Stimulated activated CD8-positive, alpha-beta memory T cell treated with anti-CD3 and anti-CD28 coated beads, Interleukin-7, amount 100 ng/mL, for 4 hours (primary cell): ENCODE data around the gene CSF1R.
"Not testable (repeated sequence)": the region's sequence is repeated elsewhere in the genome, so short reads cannot be mapped to it uniquely, and the experiment has no call there.

Experiments used
- DNase-seq, 2 donors: peaks; one replicate each; pipeline ENCODE4 v3.0.0-alpha.2; 2020; ENCODE audit warnings: low read depth in 2 of 2

The CSF1R gene

DNA sequence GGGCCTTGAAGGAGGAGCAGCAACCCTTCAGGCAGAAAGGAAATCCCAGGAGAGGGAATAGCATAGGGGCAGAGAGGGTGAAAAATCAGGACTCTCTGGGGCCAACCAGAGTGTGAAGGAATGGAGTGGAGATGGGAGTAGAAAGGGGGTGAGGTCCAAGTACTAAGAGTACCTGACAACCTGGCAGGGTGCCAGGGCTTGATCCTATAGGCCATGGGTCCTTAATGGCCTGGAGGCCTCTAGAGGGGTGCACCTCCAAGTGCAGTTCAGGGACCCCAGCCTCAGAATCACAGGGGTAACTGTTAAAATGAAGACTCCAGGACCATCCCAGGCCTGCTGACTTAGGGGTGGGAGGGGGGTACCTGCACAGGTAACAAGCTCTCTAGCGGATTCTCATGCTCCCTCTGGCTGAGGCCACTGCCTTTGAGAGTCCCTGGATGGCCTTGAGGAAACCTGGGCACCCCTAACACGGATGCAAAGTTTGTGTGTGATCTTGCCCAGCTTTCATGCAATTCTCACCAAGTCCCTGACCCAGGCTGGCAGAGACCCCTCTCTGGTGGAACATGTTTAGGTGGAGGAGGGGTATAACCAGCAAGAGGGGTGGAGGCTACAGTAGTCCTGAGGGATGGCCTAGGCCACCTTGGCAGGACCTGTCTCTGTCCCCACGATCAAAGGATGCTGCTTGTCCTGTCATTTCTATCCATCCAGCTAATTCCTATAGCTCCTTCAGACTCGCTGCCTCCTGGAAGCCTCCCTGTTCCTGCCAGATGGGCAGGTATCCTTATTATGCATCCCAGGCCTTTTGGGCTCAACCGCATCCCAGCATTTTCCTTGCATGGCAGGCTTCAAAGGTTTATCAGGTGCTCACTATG is 17.6 kb upstream of the CSF1R start:
- no peak for DNase-seq

- no peak for DNase-seq
Observed at GRCh38 chr5:150101023-150101422, 14.7 kb upstream of the CSF1R start.

GRCh38 chr5:150097152-150097551 is 10.8 kb upstream of the CSF1R start:
- DNase-seq = no peak

DNA sequence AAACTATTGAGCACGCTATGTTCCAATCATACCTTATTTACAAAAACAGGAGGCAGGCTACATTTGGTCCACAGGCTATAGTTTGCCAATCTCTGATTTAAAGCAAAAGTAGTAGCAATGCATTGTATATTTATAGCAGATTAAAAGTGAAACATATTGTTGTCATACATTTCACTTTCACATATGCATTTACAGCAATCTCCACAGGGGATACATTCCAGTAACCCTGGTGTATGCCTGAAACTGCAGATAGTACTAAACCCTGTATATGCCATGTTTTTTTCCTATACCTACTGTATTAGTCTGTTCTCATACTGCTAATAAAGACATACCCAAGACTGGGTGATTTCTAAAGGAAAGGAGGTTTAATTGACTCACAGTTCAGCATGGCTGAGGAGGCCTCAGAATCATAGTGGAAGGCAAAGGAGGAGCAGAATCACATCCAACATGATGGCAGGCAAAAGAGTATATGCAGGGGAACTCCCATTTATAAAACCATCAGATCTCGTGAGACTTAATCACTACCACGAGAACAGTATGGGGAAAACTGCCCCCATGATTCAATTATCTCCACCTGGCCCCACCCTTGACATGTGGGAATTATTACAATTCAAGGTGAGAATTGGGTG is 5.9 kb upstream of the CSF1R start:
- DNase-seq = no peak

- no peak for DNase-seq
Observed at GRCh38 chr5:150085191-150085912, 1.0 kb downstream of the CSF1R start.

DNA sequence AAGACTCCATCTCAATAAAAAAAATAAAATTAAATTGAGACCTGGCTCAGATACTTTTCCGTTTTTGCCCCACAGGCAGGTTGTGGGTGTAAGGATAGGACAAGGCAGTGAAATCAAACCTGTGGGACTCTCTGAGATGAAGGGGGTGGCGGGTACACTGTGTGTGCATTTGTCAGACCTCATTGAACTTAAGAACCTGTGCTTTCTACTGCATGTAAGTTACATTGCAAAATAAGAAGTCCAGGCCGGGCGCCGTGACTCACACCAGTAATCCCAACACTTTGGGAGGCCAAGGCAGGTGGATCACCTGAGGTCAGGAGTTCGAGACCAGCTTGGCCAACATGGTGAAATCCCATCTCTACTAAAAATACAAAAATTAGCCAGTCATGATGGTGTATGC is 1.6 kb downstream of the CSF1R start:
- DNase-seq = not testable (repeated sequence)

DNA sequence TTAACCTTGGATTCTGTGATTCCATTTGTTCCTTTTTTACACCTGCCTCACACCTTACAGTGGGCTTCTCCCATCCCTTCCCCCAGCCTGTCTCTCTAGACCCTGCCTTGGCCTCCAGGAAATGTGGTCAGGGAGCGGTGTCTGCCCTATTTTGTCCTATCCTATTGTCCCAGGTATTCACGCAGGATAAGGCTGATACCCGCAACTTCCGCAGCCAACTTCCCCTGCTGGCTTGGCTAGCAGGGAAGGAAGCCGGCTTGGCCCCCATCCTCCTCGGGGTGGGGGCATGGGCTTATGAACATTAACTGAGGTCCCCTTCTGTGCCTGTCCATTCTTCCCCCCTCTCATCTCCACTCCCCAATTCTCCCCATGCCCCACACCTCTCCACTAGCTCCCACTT is 3.5 kb downstream of the CSF1R start:
- DNase-seq = no peak

GRCh38 chr5:150082374-150082773 is 4.0 kb downstream of the CSF1R start:
- no peak for DNase-seq

- DNase-seq = peak in 1 of 2 donors; percentile 19
Observed at GRCh38 chr5:150081541-150082283, 4.6 kb downstream of the CSF1R start.

DNA sequence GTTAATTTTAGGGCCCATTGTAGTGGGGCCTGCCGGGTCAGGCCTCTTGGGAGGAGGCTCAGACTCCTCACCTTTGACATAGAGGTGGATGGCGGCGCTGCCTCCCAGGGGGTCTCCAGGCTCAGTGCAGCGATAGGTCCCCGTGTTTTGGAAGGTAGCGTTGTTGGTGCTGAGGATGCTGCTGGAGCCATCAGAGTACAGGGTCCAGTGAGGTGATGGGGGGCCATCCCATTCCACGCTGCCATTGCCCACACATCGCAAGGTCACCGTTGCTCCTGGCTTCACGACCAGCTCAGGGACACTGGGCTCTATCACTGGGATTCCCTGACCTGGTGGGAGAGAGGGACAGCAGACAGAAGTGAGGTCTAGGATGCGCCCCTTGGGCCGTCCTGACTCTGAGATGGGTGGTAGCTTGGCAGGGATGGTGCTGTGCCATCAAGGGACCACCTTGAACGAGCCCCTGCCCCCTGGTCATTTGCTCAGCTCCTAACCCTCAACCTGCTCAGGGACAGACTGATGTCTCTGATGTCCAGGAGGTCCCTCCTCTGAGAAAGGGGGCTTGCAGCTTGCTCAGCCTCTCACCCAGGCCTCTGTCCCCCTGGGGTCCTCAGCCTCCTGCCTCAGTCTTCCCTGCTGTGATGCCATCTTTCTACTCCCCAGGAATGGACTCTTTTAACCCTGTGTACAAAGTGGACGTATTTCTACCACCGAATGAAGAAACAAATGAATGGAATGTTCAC is 5.5 kb downstream of the CSF1R start:
- no peak for DNase-seq

DNA sequence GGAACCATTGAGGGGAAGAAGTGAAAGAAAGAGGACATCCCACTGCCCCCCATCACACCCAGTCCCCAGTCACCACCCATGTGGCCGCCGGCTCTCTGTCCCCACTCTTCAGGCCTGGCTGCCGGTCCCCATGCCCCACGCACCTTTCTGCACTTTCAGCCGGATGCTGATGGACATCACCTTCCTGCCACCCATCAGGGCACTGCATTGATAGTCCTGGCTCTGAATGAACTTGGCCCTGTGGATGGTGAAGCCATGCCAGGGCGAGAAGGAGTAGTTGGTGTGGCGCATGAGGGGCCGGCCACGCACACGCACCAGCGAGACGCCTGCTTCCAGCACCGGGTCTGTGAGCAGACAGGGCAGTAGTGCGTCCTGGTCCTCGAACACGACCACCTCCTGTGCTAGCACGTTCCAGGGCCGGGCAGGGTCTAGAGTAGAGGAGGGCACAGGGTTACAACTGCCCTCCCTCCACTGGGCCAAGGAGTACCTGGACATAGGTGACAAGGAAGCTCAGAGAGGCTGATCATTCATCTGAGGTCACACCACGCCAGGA is 6.4 kb downstream of the CSF1R start:
- no peak for DNase-seq

- no peak for DNase-seq
Observed at GRCh38 chr5:150078802-150079689, 7.3 kb downstream of the CSF1R start.

DNA sequence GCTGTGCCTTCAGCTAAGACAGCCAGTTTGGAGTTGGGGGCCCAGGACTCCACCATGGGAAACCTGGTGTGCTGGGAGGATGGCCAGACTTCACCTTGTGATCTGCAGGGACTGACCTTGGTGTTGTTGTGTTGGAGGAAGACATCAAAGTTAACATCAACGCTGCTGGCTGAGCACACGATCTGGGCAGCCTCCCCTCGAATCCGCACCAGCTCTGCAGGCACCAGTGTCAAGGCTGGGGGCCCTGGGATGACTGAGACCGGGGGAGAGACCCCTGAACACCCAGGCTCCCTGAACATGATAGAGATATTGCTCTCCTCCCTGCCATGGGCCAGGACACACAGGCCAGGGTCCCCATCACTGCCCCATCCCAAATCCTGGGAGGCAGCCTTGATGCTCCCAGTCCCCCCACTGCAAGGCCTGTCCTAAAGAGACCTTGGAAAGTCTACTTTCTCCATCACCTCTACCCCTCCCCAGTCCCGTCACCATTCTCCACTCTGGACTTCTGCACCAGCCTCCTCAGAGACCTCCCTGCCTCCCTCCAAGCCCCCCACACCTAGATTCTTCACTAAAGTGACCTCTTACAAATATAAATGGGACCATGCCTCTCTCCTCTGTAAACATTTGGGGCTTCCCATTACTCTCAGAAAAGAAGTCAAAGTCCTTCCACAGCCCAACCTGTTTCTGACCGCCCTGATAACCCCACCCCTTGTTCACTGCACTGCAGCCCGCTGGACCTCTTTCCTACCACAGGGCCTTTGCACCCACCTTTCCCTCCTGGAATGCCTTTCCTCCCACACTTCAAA is 8.2 kb downstream of the CSF1R start:
- no peak for DNase-seq

- DNase-seq = no peak
Observed at GRCh38 chr5:150077060-150077459, 9.3 kb downstream of the CSF1R start.

GRCh38 chr5:150075806-150076205 is 10.5 kb downstream of the CSF1R start:
- DNase-seq = no peak

DNA sequence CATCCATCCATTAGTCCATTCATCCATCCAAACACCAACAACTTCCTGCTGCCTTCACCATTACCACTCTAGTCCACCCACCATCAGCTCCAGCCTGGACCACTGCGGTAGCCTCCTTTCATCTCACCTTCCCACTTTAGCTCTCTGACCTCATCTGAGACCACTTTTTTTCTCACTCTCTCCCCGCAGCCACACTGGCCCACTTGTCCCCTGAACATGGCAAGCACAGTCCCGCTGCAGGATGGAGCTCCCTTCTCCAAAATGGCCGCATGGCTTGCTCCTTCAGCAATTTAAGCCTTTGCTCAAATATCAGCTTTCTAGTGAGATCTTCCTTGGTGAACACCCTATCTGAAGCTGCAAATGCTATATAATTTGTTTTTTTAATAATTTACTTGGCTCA is 11.1 kb downstream of the CSF1R start:
- DNase-seq = no peak

- no peak for DNase-seq
Observed at GRCh38 chr5:150073677-150074076, 12.7 kb downstream of the CSF1R start.

DNA sequence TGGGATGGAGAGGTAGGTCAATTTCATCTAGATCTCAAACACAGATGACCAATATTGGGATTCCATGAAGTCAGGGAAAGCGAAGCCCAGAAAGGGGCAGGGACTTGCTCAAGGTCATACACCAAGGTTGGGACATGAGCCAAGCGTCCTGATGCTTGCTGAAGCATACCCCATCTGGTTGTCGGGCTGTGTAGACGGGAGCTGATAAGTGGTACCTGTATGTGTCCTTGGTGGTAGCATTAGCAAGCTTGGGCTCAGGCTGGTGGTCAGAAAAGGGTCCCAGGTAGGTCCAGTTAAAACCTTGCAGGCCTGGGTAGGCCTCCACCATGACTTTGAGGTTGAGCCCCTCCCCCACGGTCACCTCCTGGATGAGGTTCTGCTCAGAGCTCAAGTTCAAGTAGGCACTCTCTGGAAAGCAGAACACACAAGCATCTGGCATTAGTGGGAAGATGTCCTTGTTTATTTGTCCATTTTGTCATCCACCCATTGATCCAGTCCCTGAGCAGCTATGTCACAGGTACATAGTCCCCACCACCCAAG is 13.2 kb downstream of the CSF1R start:
- no peak for DNase-seq

DNA sequence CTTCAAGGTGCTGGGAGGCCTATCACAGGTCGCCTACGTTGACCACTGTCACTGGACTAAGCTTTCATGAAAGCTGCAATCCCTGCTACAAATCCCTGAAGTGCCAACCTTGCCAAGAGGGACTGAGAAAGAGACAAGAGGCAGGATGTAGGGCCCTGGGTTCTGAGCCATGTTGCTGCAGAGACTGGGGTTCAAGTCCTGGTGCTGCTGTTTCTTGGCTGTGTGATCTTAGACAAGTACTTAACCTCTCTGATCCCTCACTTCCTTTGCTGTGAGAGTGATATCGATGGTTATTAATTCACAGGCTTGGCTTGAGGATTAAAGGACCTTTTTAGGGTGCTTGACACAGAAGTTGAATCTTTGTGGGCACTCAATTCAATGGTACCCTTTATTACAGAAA is 15.5 kb downstream of the CSF1R start:
- no peak for DNase-seq
